GM19397 (cell line): Measurements from ENCODE around the gene TEX29.

Experiments
- ATAC-seq: cut with Tn5 transposase; IDR thresholded peaks from one replicate; pipeline ENCODE4 v1.9.1; 2021; ENCODE audit warnings: mild to moderate bottlenecking, moderate library complexity; ENCODE audit not compliant: unreplicated experiment

Gene TEX29

DNA sequence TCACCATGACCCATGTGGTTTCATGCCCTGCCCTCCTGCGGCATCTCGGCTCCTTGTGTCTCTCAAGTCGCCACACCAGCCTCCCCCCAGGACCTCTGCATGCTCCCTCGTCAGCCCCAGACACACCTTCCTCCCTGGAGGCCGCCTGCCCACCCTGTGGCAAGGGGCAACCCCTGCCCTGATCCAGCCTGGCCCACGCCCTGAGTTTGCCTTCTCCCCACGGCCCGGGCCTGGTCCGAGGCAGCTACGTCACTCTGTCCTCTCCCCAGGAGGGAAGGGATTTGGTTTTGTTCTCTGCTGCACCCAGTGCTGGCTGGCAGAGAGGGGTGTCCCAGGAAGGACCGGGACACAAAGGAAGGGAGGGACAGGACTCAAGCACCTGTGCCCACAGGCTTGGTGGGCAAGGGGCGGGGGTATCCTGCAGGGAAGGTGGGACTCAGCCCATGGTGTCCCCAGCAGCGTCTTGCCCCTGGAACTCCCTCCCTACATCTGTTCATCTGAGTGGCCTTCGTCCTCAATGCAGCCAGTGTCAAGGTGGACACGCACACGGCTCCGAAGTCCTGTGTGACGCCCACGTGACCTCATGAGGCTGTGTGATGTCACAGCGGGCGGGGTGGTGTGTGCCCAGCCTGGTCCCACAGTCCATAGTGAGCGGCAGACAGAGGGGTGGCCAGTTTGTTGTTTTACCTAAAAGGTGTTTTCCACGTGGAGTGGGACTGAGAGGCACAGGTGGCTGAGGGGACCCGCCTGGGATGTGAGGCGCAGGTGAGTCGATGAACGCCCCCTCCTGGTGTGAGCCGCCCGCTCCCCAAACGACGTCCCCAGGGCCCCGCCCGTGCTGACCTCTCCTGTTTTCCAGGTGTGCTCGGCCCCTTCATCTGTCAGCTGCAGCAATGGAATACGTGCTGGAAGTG is at the start of gene TEX29:
Gene TEX29, plus strand, starts transcription at position 645 of the 914 bp plus-strand sequence. Its CDS starts 249 bp downstream, at position 894.
- no peak for ATAC-seq

DNA sequence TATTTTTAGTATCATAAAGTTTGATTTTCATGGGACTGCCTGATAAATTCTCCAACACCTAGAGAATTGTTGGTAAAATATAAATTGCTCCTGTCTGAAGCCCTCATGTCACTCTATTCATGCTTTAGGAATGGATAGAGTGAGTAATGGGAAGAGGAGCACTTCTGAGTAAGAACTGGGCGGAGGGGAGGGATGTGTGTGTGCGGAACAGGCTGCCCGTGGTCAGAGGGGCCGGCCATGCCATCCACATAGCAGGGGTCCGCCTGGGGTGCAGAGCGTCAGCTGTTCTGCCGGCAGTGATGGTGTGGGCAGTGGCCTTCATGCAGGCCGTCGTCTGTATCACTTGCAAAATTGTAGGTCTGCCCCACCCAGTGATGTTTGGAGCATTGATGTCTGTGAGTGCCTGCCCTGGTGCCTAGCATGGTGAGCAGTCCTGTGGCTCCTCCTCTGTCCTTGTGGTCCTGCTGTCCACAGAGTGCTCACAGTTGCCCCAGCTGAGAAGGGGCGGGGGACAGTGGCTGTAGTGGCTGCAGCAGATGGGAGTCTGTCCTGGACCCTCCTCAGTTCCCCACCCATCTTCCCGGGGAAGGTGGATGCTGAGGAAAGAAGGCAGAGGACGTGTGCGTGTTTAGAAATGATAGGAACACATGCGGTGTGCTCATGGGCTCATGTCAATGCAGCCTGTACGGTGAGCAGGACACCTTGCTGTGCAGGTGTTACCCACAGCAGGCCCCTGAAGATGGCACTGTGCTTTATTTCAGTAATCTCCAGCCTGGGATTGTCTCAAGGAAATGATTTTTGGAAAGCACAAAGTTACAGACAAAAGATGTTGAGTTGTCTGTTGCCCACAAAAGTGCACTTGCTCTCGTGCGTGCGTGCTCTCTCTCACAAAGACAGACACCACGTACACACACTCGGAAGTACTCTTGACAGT is 49.4 kb upstream of the TEX29 start:
- ATAC-seq, result no peak

DNA sequence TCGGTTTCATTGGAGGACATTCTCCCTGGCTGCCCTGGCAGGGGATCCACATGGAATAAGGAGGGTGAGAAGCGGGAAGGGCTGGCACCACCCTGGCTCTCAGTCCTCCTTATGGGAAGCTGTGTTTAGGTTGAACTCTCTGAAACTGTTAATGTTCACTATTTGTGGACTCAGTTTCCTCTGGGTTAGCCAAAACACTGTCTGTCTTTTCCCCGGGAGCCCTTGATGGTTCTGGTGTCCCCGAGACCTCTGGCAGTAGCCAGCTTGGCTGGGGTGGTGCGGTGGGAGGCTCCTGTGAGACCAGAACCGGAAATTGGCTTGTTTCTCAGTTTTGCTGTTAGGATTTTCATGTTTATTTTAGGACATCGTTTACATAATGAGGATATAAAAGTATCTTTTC is 48.3 kb upstream of the TEX29 start:
- no peak for ATAC-seq

DNA sequence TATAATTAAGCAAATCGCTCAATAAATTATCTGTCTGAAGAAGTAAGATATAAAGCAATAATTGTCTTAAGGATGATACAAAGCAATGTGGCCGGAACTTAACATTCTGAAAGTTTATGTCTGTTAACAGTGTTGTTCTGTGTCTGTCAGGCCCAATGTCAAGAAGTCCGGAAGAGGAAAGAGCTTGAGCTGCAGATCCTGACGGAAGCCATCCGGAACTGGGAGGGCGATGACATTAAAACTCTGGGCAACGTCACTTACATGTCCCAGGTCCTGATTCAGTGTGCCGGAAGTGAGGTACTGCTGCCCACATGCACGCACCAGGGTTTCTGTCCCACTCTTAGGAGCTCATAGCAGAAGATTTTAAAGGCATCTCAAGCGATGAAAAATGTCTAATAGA is 45.1 kb upstream of the TEX29 start:
- ATAC-seq, result no peak

DNA sequence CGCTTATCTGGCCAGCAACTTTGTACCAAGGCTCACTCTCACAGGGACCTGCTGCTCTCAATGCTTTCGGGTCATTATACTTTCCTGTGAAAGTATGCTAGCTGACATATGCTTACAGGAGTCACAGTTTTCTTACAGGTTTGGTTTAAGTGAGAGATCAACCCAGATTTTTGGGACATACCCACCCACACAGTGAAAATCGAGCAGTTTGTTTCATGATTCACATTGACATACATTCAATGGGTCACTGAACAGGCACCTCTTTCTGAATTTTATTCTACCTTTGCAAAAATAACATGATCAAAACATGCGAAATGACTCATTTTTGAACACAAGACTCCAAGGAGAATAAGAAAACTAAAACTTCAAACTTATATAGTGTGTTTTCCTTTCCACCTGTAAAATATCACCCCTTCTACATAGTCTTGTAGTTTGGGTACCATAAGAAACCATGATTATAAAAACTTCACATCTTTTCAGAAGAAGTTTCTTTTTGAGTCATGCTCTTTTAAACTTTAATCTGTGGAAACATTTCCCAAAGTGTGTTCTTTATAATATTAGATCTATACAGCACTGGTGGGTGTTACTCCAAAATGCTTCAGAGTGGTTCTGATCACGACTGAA is 44.3 kb upstream of the TEX29 start:
- no peak for ATAC-seq

DNA sequence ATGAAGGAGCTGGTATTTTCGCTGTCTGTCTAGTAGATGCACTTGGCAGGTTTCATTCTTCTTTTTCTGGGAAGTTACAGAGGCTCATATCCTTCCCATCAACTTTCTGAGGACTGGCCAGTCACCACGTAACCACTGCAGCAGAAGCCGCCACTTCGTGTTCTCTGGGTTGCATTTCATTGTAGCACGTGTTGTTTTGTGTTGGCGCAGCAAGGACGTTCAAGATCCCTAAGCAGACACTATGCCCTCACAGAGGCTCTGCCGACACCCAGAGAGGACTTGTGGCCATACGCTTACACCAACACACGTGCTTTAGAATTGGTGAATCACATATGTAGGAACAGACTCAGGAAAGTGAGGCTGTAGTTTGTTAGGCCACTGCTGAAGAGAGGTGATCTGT is 42.2 kb upstream of the TEX29 start:
- ATAC-seq, result no peak

DNA sequence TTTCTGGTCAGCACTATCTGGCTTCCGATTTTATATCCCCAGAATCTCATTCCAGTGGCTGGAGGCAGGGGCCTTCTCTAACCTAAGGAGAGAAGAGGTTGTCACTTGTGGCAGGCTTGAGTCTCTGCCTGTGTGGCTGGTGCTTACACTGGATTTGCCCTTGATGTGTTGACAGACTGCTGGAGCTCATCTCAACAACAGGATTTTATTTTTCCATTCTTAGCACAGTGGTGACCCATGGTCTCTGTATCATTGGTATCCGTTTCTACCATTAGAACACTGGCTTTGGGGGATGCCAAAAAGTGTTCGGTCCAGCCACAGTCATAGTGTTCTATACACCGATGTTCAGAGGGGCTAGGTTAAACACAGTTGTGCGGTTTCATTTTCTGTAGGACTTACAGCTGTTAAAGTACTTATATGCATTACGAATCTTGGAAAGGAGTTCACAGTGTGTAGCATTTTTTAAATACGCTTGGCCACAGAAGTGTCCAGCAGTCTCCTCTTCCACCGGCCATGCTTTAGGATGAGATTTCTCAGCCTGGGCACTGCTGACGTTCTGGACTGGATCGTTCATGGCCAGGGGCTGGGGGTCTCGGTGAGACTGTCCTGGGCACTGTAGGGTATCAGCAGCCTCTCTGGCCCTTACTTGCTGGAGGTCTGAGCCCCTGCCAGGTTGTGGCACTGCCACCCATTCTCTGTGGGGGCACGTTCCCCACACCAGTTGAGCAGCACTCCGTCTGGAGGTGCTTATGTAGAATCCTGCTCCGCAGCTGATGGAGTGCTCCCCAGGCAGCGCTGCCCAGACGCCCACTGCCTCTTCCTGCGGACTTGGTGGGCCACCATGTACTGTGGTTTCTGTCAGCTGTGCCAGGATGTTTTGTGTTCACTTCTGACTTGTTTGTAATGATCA is 41.4 kb upstream of the TEX29 start:
- no peak for ATAC-seq

DNA sequence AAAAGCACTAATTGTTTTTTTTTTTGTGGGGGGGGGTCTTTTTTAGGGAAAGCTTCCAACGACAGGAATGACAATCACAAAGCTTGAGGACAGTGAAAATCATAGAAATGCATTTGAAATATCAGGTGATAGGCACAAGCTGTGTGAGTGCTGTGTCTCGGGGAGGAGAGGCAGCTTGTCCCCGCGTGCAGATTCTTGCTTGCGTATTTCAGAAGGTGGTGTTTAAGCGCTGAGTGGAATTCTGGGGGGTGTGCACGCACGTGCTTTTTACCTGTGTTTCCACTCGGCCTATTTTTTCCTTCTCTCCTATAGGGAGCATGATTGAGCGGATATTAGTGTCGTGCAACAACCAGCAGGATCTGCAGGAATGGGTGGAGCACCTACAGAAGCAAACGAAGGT is 40.2 kb upstream of the TEX29 start:
- ATAC-seq, result no peak

DNA sequence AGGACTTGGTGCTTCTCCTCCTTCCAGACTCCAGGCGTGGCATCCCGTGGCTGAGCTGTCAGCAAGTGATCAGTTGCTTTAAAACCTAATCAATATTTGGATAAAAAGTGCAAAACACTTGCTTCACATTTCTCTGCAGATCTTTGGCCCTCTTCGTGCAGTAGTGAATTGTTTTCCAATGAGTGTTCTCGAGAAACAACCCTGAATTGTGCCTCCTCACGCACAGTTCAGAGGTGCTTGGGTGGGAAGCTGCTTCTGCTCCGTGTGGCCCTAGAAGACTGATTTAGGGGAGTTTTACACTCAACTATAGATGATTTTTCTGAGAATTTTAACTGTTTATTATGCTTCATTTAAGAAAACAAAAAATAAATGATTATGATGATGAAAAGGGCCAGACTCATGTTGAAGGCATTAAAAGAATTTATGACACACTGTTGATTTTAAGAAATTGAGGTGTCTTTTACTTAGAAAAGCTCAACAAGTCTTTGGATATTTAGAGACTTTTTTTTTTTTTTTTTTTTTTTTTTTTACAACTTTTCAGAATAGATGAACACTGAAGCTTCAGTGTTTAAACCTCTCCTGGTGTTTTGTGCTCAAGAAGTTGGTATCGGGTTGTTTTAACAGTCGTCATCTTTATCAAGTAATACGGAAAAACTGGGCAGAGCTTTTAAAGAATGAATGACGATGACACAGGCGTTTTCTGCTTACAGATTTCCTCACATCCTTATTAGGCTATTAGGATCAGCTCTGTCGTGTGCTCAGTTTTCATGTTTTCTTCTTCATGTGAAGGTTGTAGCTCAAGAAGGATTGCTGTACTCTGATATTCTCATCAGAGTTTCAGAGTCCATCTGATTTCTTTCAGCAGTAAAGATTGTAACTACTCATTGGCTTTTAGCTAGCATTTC is 39.5 kb upstream of the TEX29 start:
- no peak for ATAC-seq

DNA sequence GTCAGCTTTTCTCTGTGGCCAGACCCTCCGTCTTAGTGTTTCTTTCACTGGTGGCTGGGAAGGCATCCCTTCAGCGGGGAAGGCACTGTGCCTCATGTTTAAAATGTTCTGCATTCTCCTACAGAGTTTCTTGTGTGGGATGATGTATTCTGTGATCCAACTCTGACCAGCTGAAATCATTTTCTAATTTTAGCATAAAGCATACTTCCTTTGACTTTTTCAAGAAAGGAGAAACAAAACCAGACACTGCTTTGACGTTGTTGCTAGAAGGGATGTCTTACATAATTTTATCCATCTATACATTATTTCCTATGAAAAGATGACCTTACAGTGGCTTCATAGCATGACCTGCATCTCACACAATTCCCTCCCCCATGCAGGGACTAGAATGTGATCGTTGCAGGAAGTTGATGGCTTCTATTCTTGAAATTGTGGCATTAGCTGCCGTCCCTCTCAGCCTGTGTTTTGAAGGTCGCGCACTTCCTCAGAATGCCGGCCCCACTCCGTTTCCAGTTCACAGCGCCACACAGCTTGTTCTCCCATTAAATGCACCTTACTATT is 38.6 kb upstream of the TEX29 start:
- no peak for ATAC-seq

DNA sequence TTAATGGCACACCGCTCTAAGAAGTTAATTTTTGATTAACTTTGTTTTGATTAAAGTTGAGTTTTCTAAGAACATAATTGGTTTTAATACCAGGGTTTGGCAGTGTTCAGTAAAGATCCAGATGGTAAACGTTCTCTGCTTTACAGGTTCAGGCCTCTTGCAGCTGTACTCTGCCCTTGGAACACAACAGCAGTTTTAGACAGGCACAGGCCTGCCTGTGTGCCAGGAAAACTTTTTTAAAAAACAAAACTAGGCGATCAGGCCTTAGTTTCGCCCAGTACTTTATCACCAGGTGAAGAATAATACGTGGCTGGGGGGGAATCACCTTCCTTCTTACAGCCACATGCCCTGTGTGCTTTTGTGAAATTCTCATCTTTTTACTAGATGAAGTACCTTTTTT is 38.0 kb upstream of the TEX29 start:
- ATAC-seq, result no peak

DNA sequence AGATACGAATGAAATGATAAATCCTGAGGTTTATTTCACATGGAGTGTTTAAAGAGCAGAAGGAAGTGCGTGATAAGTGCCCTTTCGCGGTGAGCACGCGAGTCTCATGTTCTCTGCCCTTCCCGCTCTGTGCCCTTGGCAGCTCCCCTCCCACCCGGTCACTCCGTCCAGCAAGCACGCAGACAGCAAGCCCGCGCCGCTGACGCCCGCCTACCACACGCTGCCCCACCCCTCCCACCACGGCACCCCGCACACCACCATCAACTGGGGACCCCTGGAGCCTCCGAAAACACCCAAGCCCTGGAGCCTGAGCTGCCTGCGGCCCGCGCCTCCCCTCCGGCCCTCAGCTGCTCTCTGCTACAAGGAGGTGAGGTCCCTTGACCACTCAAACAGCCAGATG is 37.4 kb upstream of the TEX29 start:
- no peak for ATAC-seq

DNA sequence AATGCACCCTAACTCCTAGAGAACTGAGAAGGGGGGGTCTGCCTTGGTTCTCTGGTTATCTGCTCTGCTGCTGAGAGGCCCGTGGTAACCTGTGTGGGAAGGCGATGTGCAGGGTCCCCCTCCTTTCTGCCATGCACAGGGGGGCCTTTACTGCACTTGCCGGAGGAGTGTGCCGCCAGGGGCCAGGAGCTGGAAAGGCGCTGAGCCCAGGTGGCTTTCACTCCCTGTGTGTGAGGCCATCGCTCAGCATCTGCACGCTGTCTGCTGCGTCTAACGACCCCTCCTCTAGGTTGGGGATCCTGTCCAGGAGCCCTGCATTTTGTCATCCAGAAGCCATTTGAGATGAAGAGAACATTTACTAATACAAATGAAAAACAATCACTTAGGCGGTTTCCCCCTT is 37.0 kb upstream of the TEX29 start:
- no peak for ATAC-seq

DNA sequence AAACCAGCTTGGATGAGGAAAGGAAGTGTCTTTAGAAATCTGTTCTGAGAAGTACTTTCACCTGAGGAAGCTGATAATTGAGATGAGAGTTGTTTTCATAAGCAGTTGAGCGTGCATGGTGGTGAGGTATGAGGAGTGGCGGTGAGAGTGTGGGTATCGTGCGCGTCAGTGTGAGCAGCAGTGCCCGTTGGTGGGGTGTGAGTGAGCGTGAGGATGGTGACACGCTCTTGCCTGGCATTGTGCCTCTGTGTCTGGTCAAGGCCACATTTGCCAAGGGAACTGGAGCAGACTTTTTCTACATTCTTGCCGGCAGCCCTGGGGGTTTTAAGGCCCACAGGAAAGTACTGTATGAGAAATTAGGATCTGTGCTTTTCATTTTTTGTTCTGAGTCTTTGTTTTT is 36.5 kb upstream of the TEX29 start:
- no peak for ATAC-seq

DNA sequence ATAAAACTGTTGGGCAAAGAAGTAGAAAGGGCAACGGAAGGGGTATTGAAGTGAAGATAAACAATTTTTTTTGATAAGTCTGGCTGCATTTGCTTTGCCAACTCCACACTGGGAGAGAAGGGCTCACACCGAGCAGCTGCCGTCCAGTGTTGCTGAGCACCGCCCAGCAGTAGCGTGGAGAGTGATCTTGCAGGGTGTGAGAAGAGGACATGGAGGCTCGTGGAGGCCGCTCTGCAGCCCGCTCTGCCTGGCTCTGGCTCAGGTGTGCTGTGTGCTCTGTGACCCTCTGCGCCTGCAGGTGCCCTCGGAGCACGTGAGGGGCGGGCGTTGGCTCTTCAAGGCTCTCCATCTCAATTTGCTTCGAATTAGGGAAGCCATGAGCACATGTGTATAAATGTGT is 35.9 kb upstream of the TEX29 start:
- ATAC-seq, result no peak

DNA sequence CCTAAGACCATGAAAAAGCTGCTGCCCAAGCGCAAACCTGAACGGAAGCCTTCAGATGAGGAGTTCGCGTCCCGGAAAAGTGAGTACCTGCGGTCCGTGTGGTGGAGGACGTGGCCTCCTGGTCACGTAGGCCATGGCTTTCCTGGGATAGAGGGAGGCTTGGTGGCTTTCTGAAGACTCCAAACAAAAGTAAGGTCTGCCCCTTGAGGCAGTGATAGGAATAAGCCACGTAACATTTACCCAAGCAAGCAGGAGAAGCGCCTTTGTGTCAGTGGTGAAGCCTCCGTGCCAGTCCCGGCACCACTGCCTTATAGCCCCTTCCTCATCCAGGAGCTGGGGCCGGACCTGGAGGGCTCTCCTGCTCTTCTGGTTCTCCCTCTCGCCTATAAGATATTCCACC is 34.3 kb upstream of the TEX29 start:
- ATAC-seq, result no peak

DNA sequence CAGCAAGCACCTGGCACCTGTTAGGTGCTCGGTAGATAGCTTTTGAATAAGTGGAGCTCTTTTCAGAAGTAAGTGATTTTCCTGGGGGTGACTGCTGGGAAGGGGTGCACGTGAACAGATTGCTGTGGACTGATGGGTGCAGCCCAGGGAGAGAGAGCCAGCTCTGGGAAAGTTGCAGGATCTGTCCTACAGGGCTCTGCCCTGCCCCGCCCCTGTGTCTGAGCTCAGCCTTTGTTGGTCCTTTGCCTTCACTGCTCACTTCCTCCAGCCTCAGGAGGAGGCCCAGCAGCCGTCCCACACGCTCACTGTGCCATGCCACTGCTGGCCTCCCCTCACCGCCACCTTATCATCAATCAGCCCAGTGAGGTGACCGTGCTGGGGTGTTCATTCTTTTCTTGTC is 33.7 kb upstream of the TEX29 start:
- no peak for ATAC-seq

DNA sequence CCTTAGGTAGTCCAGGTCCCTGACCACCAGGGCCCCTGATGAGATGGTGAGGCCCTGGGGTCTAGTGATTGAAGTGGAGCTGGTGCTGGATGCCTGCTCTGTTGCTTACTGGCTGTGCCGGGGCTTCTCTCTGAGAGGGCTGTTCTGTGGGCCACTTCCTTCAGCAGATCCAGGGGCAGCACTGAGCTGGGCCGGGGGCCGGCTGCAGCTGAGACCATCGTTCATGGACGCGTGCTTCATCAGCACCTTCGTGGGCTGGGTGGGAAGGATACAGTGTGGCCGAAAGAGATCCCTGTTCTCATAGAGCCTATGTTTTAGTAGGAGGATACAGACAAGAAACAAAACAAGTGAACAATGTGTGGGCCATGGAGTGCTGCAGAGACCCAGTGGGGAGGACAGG is 33.2 kb upstream of the TEX29 start:
- no peak for ATAC-seq

DNA sequence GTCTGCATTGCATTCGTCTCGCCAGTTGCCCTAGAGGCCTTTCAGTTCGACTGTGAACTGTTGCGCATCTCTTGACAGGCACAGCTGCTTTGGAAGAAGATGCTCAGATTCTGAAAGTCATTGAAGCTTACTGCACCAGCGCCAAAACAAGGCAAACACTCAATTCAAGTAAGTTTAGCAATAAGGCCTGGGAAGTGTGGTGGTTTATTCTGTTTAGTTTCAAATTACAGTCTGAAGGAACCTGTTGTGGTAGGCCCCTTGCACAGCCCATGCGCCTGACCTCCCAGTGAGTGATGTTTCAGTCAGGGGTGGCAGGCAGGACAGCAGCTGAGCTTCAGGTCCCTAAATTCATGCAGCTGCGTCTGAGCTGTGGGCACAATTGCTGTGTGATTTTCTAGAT is 32.2 kb upstream of the TEX29 start:
- no peak for ATAC-seq
